SK-N-MC (cell line): ENCODE results near the gene INSC.

Source experiments
- EZH2 ChIP-seq: fragments of 200-600 bp; sonication (generic); IDR thresholded peaks from one replicate; pipeline ENCODE4 v1.6.1; 2017; ENCODE audit warnings: antibody characterized with exemption
- POLR2AphosphoS5 ChIP-seq: IDR thresholded peaks from 2 replicates; pipeline ENCODE4 v1.6.1; 2012; ENCODE audit warnings: mild to moderate bottlenecking, low read depth, low read length, borderline replicate concordance

DNA sequence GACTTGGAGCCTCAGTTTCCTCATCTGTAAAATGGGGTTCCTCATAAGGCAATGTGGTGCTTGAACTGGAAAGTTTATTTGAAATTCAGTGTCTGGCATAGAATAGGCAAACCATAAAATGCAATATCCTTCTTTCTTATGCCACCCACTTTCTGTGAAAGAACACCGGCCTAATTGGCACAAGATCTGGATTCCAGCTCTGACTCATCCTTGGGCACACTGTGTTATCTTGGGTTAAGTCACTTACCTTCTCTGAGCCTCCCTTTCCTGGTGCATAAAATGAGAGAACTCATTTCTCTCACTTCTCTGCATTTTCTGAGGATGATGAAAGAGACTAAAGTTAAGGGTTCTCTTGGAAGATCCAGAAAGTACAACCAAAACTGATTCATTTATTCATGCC, 5.1 kb downstream of the INSC start:
- no peak for TF ChIP-seq EZH2
- no peak for TF ChIP-seq POLR2AphosphoS5
